ENCODE measurements around the gene RSBN1L. TPM values are rescaled to one million over a fixed set of nuclear protein-coding genes. Genes with fewer than 3 reads are reported as not detected.
"Not testable (repeated sequence)": the region's sequence is repeated elsewhere in the genome, so short reads cannot be mapped to it uniquely, and the experiment has no call there.

The RSBN1L gene
- total RNA-seq, 1 experiment from 2014 or later, result 16.7 TPM

DNA sequence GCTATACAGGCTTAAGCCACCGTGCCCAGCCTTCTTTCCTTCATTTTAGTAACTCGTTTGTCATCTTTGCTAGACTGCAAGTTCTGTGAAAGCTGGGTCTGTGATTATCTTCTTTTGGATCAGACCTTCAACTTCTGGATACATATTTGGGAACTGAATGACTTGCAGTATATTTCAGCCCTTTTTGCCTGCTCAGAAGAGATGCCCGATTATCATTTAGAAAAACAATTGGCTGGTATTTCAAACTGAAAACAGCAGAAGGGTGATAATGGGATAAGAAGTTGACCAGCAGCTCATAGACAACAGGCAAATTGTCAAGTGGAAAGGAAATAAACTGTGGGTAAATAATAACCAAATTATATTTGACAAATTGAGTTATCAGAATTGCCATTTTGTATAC, 14.6 kb downstream of the RSBN1L start:
- Mint-ChIP-seq H3K4me1 (ENCODE audit: low read depth, unreplicated experiment) (peaks cover 18% of the 10 kb centered on the region), H3K9me3 (ENCODE audit: low read depth, unreplicated experiment) (no peaks in the 10 kb centered on the region), H3K27me3 (ENCODE audit: unreplicated experiment) (no peaks in the 10 kb centered on the region), H3K27ac (ENCODE audit: unreplicated experiment) (no peak overlapping the region), H3K4me3 (ENCODE audit: low read depth, unreplicated experiment) (no peak overlapping the region), H3K36me3 (ENCODE audit: insufficient read depth, unreplicated experiment) (peaks cover 5% of the 10 kb centered on the region)
- BruUV-seq (replicated peaks), result no TSS peak
- DNase-seq, result no peak
- intact Hi-C loops (cut with micrococcal nuclease; ENCODE audit: unreplicated experiment), result no loop called here
- TF ChIP-seq, protein P1, sequence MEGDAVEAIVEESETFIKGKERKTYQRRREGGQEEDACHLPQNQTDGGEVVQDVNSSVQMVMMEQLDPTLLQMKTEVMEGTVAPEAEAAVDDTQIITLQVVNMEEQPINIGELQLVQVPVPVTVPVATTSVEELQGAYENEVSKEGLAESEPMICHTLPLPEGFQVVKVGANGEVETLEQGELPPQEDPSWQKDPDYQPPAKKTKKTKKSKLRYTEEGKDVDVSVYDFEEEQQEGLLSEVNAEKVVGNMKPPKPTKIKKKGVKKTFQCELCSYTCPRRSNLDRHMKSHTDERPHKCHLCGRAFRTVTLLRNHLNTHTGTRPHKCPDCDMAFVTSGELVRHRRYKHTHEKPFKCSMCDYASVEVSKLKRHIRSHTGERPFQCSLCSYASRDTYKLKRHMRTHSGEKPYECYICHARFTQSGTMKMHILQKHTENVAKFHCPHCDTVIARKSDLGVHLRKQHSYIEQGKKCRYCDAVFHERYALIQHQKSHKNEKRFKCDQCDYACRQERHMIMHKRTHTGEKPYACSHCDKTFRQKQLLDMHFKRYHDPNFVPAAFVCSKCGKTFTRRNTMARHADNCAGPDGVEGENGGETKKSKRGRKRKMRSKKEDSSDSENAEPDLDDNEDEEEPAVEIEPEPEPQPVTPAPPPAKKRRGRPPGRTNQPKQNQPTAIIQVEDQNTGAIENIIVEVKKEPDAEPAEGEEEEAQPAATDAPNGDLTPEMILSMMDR (IDR thresholded peaks at IDR 0.05; ENCODE audit: unreplicated experiment), result no peak
- CTCF ChIA-PET, result no interaction called here

DNA sequence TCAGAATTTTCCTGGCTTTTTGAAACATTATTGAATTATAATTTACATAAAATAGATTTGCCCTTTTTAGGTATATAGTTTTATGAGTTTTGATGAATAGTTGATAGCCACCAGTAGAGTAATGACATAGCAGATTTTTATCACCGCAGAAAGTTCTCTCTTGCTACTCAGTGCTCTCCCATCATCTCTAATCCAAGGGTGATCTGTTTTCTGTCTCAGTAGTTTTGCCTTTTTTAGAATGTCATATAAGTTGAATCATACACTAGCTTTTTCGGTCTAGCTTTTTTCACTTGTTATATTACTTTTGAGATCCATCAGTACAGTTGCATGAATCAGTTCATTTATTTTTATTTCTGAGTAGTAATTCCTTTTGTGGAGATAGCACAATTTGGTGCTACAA, 17.9 kb downstream of the RSBN1L start:
- CTCF ChIA-PET, result interaction anchor here (0.7 kb wide), 2 partner anchors 84 to 240 kb away, joined by 3 to 5 read pairs; no protein-coding TSS in a partner anchor
- H3K9me3 Mint-ChIP-seq (ENCODE audit: low read depth, unreplicated experiment), result no peaks in the 10 kb centered on the region
- peaks cover 5% of the 10 kb centered on the region for H3K36me3 Mint-ChIP-seq (ENCODE audit: insufficient read depth, unreplicated experiment)
- DNase-seq, result no peak
- no peaks in the 10 kb centered on the region for H3K27me3 Mint-ChIP-seq (ENCODE audit: unreplicated experiment)
- TF ChIP-seq, protein P1 (IDR thresholded peaks at IDR 0.05; ENCODE audit: unreplicated experiment), result no peak
- H3K27ac Mint-ChIP-seq (ENCODE audit: unreplicated experiment), result no peak overlapping the region
- H3K4me3 Mint-ChIP-seq (ENCODE audit: low read depth, unreplicated experiment), result no peak overlapping the region
- H3K4me1 Mint-ChIP-seq (ENCODE audit: low read depth, unreplicated experiment), result peaks cover 42% of the 10 kb centered on the region
- intact Hi-C loops (cut with micrococcal nuclease; ENCODE audit: unreplicated experiment), result no loop called here
- no TSS peak for BruUV-seq (replicated peaks)

DNA sequence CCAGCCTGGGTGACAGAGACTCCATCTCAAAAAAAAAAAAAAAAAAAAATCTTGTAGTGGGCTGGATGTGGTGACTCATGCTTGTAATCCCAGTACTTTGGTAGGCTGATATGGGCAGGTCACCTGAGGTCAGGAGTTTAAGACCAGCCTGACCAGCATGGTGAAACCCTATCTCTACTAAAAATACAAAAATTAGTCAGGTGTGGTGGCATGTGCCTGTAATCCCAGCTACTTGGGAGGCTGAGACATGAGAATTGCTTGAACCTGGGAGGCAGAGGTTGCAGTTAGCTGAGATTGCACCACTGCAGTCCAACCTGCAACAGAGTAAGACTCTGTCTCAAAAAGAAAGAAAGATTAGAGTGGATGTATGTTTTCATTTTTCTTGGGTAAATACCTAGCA, 18.7 kb downstream of the RSBN1L start:
- intact Hi-C loops (cut with micrococcal nuclease; ENCODE audit: unreplicated experiment); H3K9me3 Mint-ChIP-seq (ENCODE audit: low read depth, unreplicated experiment); H3K27me3 Mint-ChIP-seq (ENCODE audit: unreplicated experiment); DNase-seq; H3K4me3 Mint-ChIP-seq (ENCODE audit: low read depth, unreplicated experiment); H3K36me3 Mint-ChIP-seq (ENCODE audit: insufficient read depth, unreplicated experiment); H3K27ac Mint-ChIP-seq (ENCODE audit: unreplicated experiment); BruUV-seq (replicated peaks): not testable (repeated sequence)
- CTCF ChIA-PET, result interaction anchor here (0.7 kb wide), 1 partner anchor 240 kb away, joined by 5 read pairs; no protein-coding TSS in a partner anchor
- peaks cover 39% of the 10 kb centered on the region for H3K4me1 Mint-ChIP-seq (ENCODE audit: low read depth, unreplicated experiment)

DNA sequence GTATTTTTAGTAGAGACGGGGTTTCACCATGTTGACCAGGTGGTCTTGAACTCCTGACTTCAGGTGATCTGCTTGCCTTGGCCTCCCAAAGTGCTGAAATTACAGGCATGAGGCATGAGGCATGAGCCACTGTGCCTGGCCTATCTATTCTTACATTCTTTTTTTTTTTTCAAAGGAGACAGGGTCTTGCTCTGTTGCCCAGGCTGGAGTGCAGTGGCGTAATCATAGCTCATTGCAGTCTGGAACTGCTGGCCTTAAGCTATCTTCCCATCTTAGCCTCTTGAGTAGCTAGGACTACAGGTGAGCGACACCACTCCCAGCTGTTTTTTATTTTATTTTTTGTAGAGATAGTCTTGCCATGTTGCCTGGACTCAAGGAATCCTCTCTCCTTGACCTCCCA, 20.5 kb downstream of the RSBN1L start:
- no peak for DNase-seq
- H3K9me3 Mint-ChIP-seq (ENCODE audit: low read depth, unreplicated experiment), result no peaks in the 10 kb centered on the region
- H3K4me1 Mint-ChIP-seq (ENCODE audit: low read depth, unreplicated experiment), result peaks cover 30% of the 10 kb centered on the region
- BruUV-seq (replicated peaks), result no TSS peak
- TF ChIP-seq, protein P1 (IDR thresholded peaks at IDR 0.05; ENCODE audit: unreplicated experiment), result no peak
- intact Hi-C loops (cut with micrococcal nuclease; ENCODE audit: unreplicated experiment), result no loop called here
- no peak overlapping the region for H3K4me3 Mint-ChIP-seq (ENCODE audit: low read depth, unreplicated experiment)
- H3K27me3 Mint-ChIP-seq (ENCODE audit: unreplicated experiment), result no peaks in the 10 kb centered on the region
- peaks cover 5% of the 10 kb centered on the region for H3K36me3 Mint-ChIP-seq (ENCODE audit: insufficient read depth, unreplicated experiment)
- no peak overlapping the region for H3K27ac Mint-ChIP-seq (ENCODE audit: unreplicated experiment)
- CTCF ChIA-PET, result interaction anchor here (0.6 kb wide), 1 partner anchor 711 kb away, joined by 3 read pairs; no protein-coding TSS in a partner anchor

DNA sequence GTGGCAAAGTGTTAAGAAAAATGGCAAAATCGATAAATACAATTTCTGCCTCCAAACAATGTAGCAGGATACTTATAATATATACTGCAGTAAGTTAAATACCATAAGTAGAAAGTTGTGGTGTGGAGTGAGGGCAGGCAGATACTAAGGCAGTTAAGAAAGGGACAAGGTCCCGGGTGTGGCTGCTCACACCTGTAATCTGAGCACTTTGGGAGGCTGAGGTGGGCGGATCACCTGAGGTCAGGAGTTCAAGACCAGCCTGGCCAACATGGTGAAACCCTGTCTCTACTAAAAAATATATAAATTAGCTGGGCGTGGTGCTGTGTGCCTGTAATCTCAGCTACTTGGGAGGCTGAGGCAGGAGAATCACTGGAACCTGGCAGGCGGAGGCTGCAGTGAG, 21.3 kb downstream of the RSBN1L start:
- H3K27ac Mint-ChIP-seq (ENCODE audit: unreplicated experiment); intact Hi-C loops (cut with micrococcal nuclease; ENCODE audit: unreplicated experiment); DNase-seq; H3K27me3 Mint-ChIP-seq (ENCODE audit: unreplicated experiment); H3K36me3 Mint-ChIP-seq (ENCODE audit: insufficient read depth, unreplicated experiment); H3K9me3 Mint-ChIP-seq (ENCODE audit: low read depth, unreplicated experiment); H3K4me3 Mint-ChIP-seq (ENCODE audit: low read depth, unreplicated experiment); BruUV-seq (replicated peaks); CTCF ChIA-PET: not testable (repeated sequence)
- H3K4me1 Mint-ChIP-seq (ENCODE audit: low read depth, unreplicated experiment), result peaks cover 30% of the 10 kb centered on the region

All from Calu3 (cell line).